Occipital lobe (tissue), 2 donors: ENCODE results near the gene SUSD1. TPM values are rescaled to one million over a fixed set of nuclear protein-coding genes. Genes with fewer than 3 reads are reported as not detected.
"Not testable (repeated sequence)": the region's sequence is repeated elsewhere in the genome, so short reads cannot be mapped to it uniquely, and the experiment has no call there.

Experiments used
- DNase-seq: peaks from one replicate; lab custom pipeline; 2025; lab: John Stamatoyannopoulos, UW
- total RNA-seq: library from RNA; depleted of rRNA; stranded (reverse); fragments of >200 nt; gene quantifications from one replicate; pipeline ENCODE4 v1.2.3, GENCODE V29; 2014

Gene SUSD1
- total RNA-seq, 1 donor from 2014 or later, result 44.1 TPM

GRCh38 chr9:112097712-112098688 lies 77.1 kb downstream of the SUSD1 start:
- DNase-seq, result no peak

- no peak for DNase-seq
Observed at GRCh38 chr9:112094948-112095681, 80.0 kb downstream of the SUSD1 start.

- DNase-seq, result no peak
Observed at GRCh38 chr9:112094241-112094640, 80.9 kb downstream of the SUSD1 start.

GRCh38 chr9:112093870-112094216 lies 81.3 kb downstream of the SUSD1 start:
- no peak for DNase-seq

- no peak for DNase-seq
Observed at GRCh38 chr9:112093147-112093869, 81.8 kb downstream of the SUSD1 start.

- peak; percentile 17 for DNase-seq
Observed at GRCh38 chr9:112091810-112092209, 83.3 kb downstream of the SUSD1 start.

- no peak for DNase-seq
Observed at GRCh38 chr9:112087506-112087905, 87.6 kb downstream of the SUSD1 start.

- DNase-seq, result no peak
Observed at GRCh38 chr9:112086627-112087026, 88.5 kb downstream of the SUSD1 start.

- DNase-seq, result no peak
Observed at GRCh38 chr9:112084907-112085306, 90.2 kb downstream of the SUSD1 start.

- no peak for DNase-seq
Observed at GRCh38 chr9:112084334-112084733, 90.8 kb downstream of the SUSD1 start.

GRCh38 chr9:112081918-112082729 lies 93.0 kb downstream of the SUSD1 start:
- no peak for DNase-seq

- DNase-seq, result no peak
Observed at GRCh38 chr9:112080831-112081542, 94.1 kb downstream of the SUSD1 start.

GRCh38 chr9:112078432-112078831 lies 96.7 kb downstream of the SUSD1 start:
- DNase-seq, result no peak

- no peak for DNase-seq
Observed at GRCh38 chr9:112076814-112077213, 98.3 kb downstream of the SUSD1 start.

- DNase-seq, result no peak
Observed at GRCh38 chr9:112075009-112075378, 100.1 kb downstream of the SUSD1 start.

GRCh38 chr9:112074250-112075008 lies 100.7 kb downstream of the SUSD1 start:
- DNase-seq, result no peak

- not testable (repeated sequence) for DNase-seq
Observed at GRCh38 chr9:112073639-112074173, 101.4 kb downstream of the SUSD1 start.

- DNase-seq, result no peak
Observed at GRCh38 chr9:112072721-112073638, 102.1 kb downstream of the SUSD1 start.
